ENCODE results near the gene THAP3.

- TF ChIP-seq NRF1 (IDR thresholded peaks at IDR 0.05; ENCODE audit: low read depth, low read length), result no peak
- TF ChIP-seq EP300 (IDR thresholded peaks at IDR 0.05; ENCODE audit: borderline replicate concordance in 1 of 2, low read depth in 2 of 2, low read length in 2 of 2), result no peak
- no peak for TF ChIP-seq GTF2F1 (IDR thresholded peaks at IDR 0.05; ENCODE audit: borderline replicate concordance, low read depth, low read length)
- no peak for TF ChIP-seq JUN (IDR thresholded peaks at IDR 0.05; ENCODE audit: low read depth, low read length)
- TF ChIP-seq SIN3A (conservative IDR thresholded peaks at IDR 0.05 in 1 of 2, IDR thresholded peaks at IDR 0.05 in 1 of 2; ENCODE audit: low read depth in 1 of 2, low read length in 2 of 2), result no peak
- no peak for TF ChIP-seq FOSL1 (IDR thresholded peaks at IDR 0.05; ENCODE audit: insufficient read depth, low read depth, low read length)
- TF ChIP-seq CTCF (IDR thresholded peaks at IDR 0.05; ENCODE audit: control extremely low read depth in 1 of 3, insufficient read depth in 1 of 3, low read depth in 1 of 3, low read length in 3 of 3), result no peak
- no peak for TF ChIP-seq CHD2 (IDR thresholded peaks at IDR 0.05; ENCODE audit: low read length)
Observed at GRCh38 chr1:6577831-6578525, 46.7 kb upstream of the THAP3 start.

Data from H1 (cell line).